MM.1S (cell line): ENCODE data around the gene CYP19A1.

Source experiments
- CTCF ChIP-seq: fragments of 300-600 bp; sonication (generic); IDR thresholded peaks from 2 replicates; pipeline ENCODE4 v1.5.1; 2016; ENCODE audit warnings: antibody characterized with exemption, low read length, mixed read lengths
- EZH2phosphoT487 ChIP-seq: fragments of 300-600 bp; sonication (generic); IDR thresholded peaks from 2 replicates; pipeline ENCODE4 v1.6.1; 2018; ENCODE audit warnings: antibody characterized with exemption, low read length

- no peak for TF ChIP-seq CTCF
- TF ChIP-seq EZH2phosphoT487 = no peak
These were observed 19.8 kb downstream of the CYP19A1 start for GRCh38 chr15:51318382-51319150.
